ENCODE measurements around the gene CCDC85A.

CCDC85A gene

DNA sequence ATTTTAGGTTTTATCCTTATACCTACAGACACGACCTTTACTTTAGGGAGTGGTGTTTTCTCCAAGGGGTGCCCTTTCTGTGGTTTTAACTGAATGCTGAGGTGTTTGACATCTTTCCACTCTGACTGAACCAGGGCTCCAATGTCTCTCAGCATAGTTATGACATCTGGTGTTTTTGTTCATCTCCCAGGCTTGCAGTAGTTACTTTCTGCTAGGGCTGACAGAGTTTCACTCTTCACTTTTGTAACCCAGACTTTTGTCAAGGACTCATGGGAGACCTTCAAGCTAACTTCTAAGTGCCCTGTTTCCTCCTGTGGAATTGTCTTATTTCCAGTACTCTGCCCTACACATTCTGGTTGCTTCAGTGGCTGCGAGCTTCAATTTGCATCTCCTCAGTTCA, 103.1 kb downstream of the CCDC85A start:
- no peak for DNase-seq
- in situ Hi-C loops (cut with MboI; ENCODE audit: low pct_unique_long_range_greater_than_20kb, low sequenced_read_pairs), result no loop called here

GRCh38 chr2:56287508-56287907, 103.7 kb downstream of the CCDC85A start:
- in situ Hi-C loops (cut with MboI; ENCODE audit: low pct_unique_long_range_greater_than_20kb, low sequenced_read_pairs), result no loop called here
- no peak for DNase-seq

DNA sequence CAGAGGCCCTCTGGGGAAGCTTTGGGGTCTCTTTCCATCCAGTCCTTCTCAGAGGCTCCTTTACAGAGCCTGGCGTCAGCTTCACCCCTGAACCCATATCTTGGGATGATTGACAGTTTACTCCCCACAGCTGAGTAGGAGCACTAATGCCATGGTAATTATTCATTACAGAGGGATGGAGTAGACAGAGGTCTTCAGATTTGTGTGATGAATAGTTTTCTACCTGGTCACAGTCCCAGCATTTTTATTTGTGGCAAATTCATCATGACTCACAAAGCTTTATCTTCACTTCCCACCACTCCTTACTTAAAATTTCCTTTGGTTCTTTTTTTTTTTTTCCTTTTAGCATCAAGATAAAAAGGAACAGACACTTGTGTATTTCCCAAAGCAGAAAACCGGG, 104.2 kb downstream of the CCDC85A start:
- in situ Hi-C loops (cut with MboI; ENCODE audit: low pct_unique_long_range_greater_than_20kb, low sequenced_read_pairs), result no loop called here
- DNase-seq, result no peak

DNA sequence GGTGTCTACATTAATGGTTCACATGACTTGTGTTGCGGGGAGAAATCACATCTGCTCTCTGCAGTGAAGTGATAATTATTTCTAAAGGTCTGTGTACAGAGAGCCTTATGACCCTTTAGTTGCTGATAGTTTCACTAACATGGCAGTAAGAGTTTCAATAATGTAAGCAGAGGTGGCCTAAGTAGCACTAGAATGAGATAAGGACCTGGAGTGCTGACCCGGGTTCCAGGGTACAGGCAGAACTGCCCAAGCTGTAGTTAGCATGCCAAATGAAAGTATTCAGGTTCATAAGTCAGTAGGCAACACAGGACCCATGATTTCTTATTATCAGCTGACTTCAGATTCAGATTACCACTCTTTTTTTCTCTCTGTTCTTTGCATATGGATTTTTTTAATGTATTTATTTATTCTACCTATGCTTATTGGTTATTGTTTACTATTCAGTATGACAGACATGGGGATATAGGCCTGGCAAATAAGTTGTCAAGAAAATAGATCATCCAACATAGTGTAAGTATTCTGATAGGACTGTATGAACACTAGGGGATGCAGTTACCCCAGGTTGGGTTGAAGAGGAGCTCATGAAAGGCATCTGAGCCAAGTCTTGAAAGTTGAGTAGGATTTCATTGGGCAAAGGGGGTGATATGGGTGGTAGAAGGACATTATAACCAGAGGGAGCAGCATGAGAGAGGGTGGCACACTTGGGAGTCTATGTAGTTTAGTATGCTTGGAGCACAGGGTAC, 105.2 kb downstream of the CCDC85A start:
- no peak for DNase-seq

GRCh38 chr2:56291711-56292110, 107.9 kb downstream of the CCDC85A start:
- DNase-seq, result no peak

More for the DNA sequence above, 105.2 kb downstream of the CCDC85A start:
- in situ Hi-C loops (cut with MboI; ENCODE audit: low pct_unique_long_range_greater_than_20kb, low sequenced_read_pairs), result no loop called here

DNA sequence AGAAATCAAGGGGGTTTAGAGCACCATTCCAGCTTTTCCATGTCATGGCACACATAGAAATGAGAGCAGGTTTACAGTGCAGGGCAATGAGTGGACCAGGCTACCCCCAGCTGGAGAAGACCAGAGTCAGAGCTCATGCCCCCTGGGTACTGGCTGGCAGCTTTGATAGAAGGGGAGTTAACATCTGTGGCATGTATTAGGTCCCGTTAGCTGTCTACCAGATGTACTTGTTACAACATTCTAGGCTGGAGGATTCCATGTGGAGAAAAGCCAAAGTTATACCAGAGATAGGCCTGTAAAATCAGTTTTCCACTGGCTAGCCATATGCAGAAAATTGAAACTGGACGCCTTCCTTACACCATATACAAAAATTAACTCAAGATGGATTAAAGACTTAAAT, 109.2 kb downstream of the CCDC85A start:
- DNase-seq, result no peak

More at GRCh38 chr2:56291711-56292110, 107.9 kb downstream of the CCDC85A start:
- in situ Hi-C loops (cut with MboI; ENCODE audit: low pct_unique_long_range_greater_than_20kb, low sequenced_read_pairs), result no loop called here

DNA sequence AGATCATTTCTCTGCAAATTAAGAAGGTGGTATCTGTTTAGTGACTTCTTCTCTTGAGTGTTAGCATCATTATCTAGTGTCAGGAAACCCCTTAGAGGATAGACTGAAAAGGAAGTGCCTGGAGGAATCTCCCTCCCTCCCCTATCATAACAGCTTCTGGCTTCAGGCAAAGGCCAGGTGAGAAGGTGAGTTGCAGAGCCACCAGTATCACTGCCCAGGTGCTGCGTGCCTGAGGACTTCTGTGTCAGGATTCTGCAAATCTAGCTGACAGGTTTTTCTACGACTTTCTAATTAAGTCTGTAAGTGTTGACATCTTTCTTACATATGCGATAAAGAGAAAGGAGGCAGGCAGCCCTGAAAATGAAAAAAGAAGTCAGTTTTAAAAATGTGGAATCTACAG, 111.9 kb downstream of the CCDC85A start:
- in situ Hi-C loops (cut with MboI; ENCODE audit: low pct_unique_long_range_greater_than_20kb, low sequenced_read_pairs), result no loop called here
- no peak for DNase-seq

More for the DNA sequence above, 109.2 kb downstream of the CCDC85A start:
- in situ Hi-C loops (cut with MboI; ENCODE audit: low pct_unique_long_range_greater_than_20kb, low sequenced_read_pairs), result no loop called here

DNA sequence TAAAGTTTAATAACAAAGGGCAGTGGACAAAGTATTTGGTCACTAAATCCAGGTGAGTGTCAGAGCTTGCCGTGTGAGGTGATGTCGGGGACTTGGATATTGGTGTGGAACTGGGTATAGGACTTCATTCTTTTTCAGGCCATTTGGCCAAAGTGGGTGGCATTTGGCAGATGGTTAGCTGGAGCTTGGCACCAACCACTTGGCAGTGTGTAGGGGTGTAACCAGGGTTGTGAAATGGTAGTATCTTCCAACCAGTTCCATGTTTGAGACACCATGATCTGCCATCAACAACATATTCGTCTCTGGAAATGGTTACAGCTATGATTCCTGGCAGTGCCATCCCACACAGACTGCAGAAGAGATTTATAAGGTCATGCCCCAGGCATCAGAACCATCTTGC, 113.9 kb downstream of the CCDC85A start:
- in situ Hi-C loops (cut with MboI; ENCODE audit: low pct_unique_long_range_greater_than_20kb, low sequenced_read_pairs), result no loop called here
- no peak for DNase-seq

DNA sequence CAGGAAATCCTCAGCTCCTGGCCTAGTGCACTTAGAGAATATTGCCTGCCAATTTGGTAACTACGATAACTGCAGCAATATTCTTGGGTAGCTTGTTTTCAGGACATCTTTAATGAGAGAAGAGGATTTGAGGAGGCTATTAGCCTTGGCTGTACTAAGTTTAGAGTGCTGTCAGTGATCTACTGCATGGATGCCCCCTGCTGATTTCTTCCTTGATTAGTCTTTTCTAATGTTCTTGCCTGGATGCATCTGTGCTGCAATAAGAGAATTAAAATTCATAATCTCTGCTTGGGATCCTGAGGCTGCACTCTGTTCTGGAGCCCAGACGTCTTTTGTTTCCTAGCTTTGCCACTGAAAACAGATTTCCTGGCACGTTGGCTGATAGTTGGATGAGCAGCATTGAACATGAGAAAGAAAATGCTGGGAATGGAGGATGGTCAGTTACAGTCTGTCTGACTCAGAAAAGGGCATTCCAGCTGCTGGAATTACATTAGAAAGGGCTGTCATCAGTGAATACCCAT, 115.4 kb downstream of the CCDC85A start:
- in situ Hi-C loops (cut with MboI; ENCODE audit: low pct_unique_long_range_greater_than_20kb, low sequenced_read_pairs), result no loop called here
- DNase-seq, result no peak

DNA sequence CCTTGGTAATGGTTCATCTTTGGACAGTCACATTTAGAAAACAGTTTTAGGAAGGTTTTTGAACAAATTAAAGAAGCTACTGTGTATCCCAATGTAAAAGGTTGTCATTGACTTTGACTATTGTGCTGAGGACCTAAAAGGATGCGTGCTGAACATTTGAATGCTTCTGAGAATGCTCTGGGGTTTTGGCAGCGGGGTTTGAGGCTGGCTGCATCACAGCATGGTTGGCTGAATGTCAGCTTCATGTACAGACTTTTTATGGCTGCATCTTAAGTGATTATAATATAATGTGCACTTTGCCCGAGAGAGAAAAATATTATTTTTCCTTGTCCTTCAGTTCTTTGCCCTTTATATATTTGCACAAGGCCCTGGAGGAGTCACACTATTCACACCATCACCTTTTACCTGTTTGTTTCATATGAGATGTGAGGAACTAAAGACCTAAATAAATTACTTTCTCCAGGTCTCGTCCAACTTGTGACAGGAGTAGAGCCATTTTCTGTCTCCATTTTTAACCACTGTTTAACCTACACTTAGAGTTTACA, 125.9 kb downstream of the CCDC85A start:
- in situ Hi-C loops (cut with MboI; ENCODE audit: low pct_unique_long_range_greater_than_20kb, low sequenced_read_pairs), result no loop called here
- DNase-seq, result no peak

GRCh38 chr2:56313500-56313921, 129.7 kb downstream of the CCDC85A start:
- DNase-seq, result no peak
- in situ Hi-C loops (cut with MboI; ENCODE audit: low pct_unique_long_range_greater_than_20kb, low sequenced_read_pairs), result no loop called here

DNA sequence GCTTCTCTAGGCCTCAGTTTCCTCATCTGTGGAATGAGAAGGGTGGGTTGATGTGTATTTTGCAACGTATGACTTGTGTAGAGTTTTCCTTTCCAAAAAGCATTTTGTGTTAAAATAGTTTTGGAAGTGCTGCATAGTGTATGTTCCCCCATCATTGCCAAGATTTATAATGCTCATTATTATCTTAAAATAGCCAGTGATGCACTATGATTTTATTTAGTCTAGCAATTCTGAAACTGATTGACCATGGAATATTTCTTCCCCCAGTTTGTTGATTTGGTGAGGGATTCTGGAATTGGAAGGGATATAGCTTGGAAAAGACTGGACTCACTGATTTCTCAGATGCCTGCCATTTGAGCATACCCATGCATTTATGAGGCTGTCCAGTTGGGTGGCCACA, 130.6 kb downstream of the CCDC85A start:
- in situ Hi-C loops (cut with MboI; ENCODE audit: low pct_unique_long_range_greater_than_20kb, low sequenced_read_pairs), result no loop called here
- no peak for DNase-seq

DNA sequence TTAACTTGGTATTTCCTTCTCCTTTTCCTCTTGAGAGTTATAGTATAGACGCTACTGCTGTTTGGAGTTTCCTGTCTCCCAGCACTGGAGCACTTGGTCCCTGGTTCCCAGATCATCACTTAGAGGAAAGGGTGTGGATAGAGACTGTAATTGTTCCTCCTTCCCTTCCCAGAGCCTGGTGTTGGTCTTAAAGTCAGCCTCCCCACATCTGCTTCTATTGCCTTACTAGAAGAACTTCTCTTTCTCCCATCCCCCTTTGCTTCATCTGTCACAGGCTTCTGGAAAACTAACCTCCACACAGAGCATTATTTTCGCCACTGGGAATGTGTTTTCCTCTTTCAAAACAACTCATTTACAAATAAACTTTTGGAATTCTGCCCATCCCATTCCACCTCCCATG, 131.0 kb downstream of the CCDC85A start:
- DNase-seq, result no peak
- in situ Hi-C loops (cut with MboI; ENCODE audit: low pct_unique_long_range_greater_than_20kb, low sequenced_read_pairs), result no loop called here

GRCh38 chr2:56315376-56315775, 131.6 kb downstream of the CCDC85A start:
- in situ Hi-C loops (cut with MboI; ENCODE audit: low pct_unique_long_range_greater_than_20kb, low sequenced_read_pairs), result no loop called here
- no peak for DNase-seq

DNA sequence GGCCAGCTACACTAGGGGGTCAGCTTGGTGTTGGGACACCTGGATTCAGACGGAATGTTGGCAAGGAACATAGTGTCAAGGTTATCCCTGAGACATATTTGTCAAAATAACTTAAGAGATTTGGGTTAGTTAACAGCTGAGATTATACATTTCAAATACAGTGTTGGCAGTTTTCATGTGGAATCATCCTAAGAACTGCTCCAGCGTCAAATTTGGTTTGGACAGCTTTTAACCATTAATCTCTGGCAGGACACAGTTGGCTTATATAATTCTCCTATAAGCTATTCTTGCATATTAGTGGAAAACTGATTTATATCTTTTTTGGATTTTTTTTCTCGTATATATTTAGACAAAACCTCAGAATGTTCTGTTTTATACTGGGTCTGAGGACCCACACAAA, 132.2 kb downstream of the CCDC85A start:
- in situ Hi-C loops (cut with MboI; ENCODE audit: low pct_unique_long_range_greater_than_20kb, low sequenced_read_pairs), result no loop called here
- no peak for DNase-seq

DNA sequence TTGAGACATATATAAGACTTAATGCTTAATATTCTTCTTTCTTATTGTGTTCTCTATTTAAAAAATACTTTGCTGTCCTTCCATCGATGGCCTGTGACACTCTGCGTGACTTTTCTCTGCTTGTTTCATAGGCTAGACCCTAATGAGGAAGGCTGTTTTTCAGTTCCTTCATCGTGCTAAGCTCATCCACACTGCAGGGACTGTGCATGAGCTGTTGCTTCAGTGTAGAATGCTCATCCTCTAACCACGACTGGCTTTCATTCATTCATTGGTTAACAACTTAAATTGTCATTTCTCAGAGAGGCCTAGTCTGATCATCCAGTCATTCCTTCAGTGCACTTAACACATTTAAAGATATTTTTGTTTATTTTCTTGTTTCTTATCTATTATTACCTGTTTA, 134.4 kb downstream of the CCDC85A start:
- in situ Hi-C loops (cut with MboI; ENCODE audit: low pct_unique_long_range_greater_than_20kb, low sequenced_read_pairs), result no loop called here
- DNase-seq, result no peak

DNA sequence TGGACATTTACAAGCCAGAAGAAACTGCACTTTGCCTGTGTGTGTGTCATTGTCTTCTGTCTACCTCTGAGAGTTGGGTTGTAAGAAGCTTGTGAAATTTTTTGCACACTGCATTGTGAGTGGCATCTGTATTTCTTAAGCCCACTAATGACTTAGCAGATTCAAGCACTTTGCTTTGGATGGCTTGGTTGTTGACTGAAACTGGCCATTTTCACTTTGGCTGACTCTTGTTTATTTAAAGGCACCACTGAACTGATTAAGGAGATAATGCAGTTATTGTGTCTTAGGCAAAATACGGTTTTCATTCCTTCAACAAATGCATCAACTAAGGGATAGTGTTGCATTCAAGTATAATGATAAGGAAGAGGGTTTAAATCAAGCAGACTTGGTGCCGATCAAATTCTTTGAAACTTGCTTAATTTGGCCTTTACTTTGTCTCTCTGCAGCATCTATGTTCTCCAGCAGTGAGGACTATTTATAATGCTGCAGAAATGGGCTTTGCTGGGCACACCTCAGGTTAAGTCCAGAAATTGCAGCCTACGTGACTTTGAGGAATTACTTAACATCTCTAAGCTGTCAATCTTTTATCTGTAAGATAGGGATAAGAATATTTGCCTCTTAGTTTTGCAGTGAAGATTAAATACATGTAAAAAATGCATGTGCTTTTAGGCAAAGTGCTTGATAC, 142.0 kb downstream of the CCDC85A start:
- no peak for DNase-seq
- in situ Hi-C loops (cut with MboI; ENCODE audit: low pct_unique_long_range_greater_than_20kb, low sequenced_read_pairs), result no loop called here

- no peak for DNase-seq
- in situ Hi-C loops (cut with MboI; ENCODE audit: low pct_unique_long_range_greater_than_20kb, low sequenced_read_pairs), result no loop called here
Measured at GRCh38 chr2:56326346-56326741, 142.6 kb downstream of the CCDC85A start.

GRCh38 chr2:56331810-56332209, 148.0 kb downstream of the CCDC85A start:
- in situ Hi-C loops (cut with MboI; ENCODE audit: low pct_unique_long_range_greater_than_20kb, low sequenced_read_pairs), result no loop called here
- no peak for DNase-seq

- in situ Hi-C loops (cut with MboI; ENCODE audit: low pct_unique_long_range_greater_than_20kb, low sequenced_read_pairs), result no loop called here
- no peak for DNase-seq
Measured at GRCh38 chr2:56333812-56334485, 150.2 kb downstream of the CCDC85A start.
